H1 (cell line): ENCODE measurements around the gene SH3RF3. TPM values are rescaled to one million over a fixed set of nuclear protein-coding genes. Genes with fewer than 3 reads are reported as not detected.
A peak's percentile ranks its signal among the peaks of the same experiment; 100 is the strongest.

Experiments
- CTCF ChIA-PET: fragments of 300-600 bp; sonication (Branson Sonifier 250); formaldehyde crosslinking; loops from one replicate; lab custom pipeline; 2021; ENCODE audit not compliant: partially characterized antibody; lab: Charles Lee
- POLR2A ChIA-PET: fragments of 300-600 bp; sonication (Branson Sonifier 250); formaldehyde crosslinking; loops from one replicate; lab custom pipeline; 2021; ENCODE audit warnings: inconsistent platforms; ENCODE audit not compliant: partially characterized antibody; lab: Charles Lee
- DNase-seq, 2 experiments: peaks; one replicate each; pipeline versions ENCODE4 v3.0.0 to v3.0.0-alpha.2; 2010 to 2022; ENCODE audit warnings: low spot score in 2 of 2, low read depth in 1 of 2, mixed read lengths in 1 of 2
- FAIRE-seq: peaks from 2 replicates; lab custom pipeline; 2011; peaks lifted over from hg19 to GRCh38; lab: Jason Lieb, UNC
- H2AFZ ChIP-seq: 2 replicates; pipeline ENCODE4 v1.8.1; 2012; ENCODE audit warnings: low read length, inconsistent platforms
- H2AK5ac ChIP-seq: 2 replicates; pipeline ENCODE4 v1.6.1; 2013; ENCODE audit warnings: low read depth, low read length
- H2BK120ac ChIP-seq: replicated peaks from 2 replicates; pipeline ENCODE3; 2013; ENCODE audit warnings: low read depth, low read length, inconsistent platforms
- H2BK12ac ChIP-seq: 2 replicates; pipeline ENCODE4 v1.6.1; 2013; ENCODE audit warnings: low read depth, low read length
- H2BK15ac ChIP-seq: 2 replicates; pipeline ENCODE4 v1.6.1; 2013; ENCODE audit warnings: low read length
- H2BK20ac ChIP-seq: 2 replicates; pipeline ENCODE4 v1.6.1; 2013; ENCODE audit warnings: low read length
- H2BK5ac ChIP-seq: 2 replicates; pipeline ENCODE4 v1.6.1; 2013; ENCODE audit warnings: low read depth, low read length
- H3K14ac ChIP-seq: 2 replicates; pipeline ENCODE4 v1.6.1; 2013; ENCODE audit warnings: inconsistent platforms; ENCODE audit not compliant: insufficient read length
- H3K18ac ChIP-seq: 2 replicates; pipeline ENCODE4 v1.6.1; 2013; ENCODE audit warnings: low read length; ENCODE audit errors: extremely low read depth
- H3K23ac ChIP-seq: 2 replicates; pipeline ENCODE4 v1.6.1; 2013; ENCODE audit warnings: inconsistent platforms; ENCODE audit not compliant: insufficient read length
- H3K23me2 ChIP-seq: 2 replicates; pipeline ENCODE4 v1.6.1; 2013; ENCODE audit warnings: low read depth, low read length
- H3K27ac ChIP-seq: 2 replicates; pipeline ENCODE4 v1.6.1; 2011; ENCODE audit warnings: low read depth, low read length, inconsistent platforms
- H3K27me3 ChIP-seq, 4 experiments: replicated peaks in 1 of 4; 1 replicate in 1 of 4; 2 replicates in 3 of 4; pipeline versions ENCODE4 v1.6.1 to v1.8.1; 2011 to 2013; ENCODE audit warnings: low read length in 3 of 4, mild to moderate bottlenecking in 3 of 4, inconsistent platforms in 2 of 4, mixed read lengths in 2 of 4, moderate library complexity in 1 of 4; ENCODE audit not compliant: control insufficient read depth in 3 of 4, insufficient read depth in 3 of 4; ENCODE audit errors: extremely low read depth in 1 of 4
- H3K36me3 ChIP-seq, 4 experiments: 2 replicates each; pipeline versions ENCODE4 v1.6.1 to v1.8.1; 2011 to 2013; ENCODE audit warnings: mild to moderate bottlenecking in 4 of 4, low read length in 3 of 4, moderate library complexity in 2 of 4, control low read depth in 1 of 4, inconsistent platforms in 1 of 4; ENCODE audit not compliant: insufficient read depth in 4 of 4, control insufficient read depth in 2 of 4
- H3K4ac ChIP-seq: replicated peaks from 2 replicates; pipeline ENCODE3; 2013; ENCODE audit warnings: low read length, low read depth, mixed read lengths, inconsistent platforms; ENCODE audit not compliant: insufficient read length
- H3K4me1 ChIP-seq, 4 experiments: replicated peaks in 1 of 4; 1 replicate in 1 of 4; 2 replicates in 3 of 4; pipeline versions ENCODE4 v1.6.1 to v1.8.1; 2011 to 2013; ENCODE audit warnings: low read length in 3 of 4, inconsistent platforms in 2 of 4, mixed read lengths in 1 of 4; ENCODE audit not compliant: insufficient read depth in 4 of 4, control insufficient read depth in 3 of 4
- H3K4me2 ChIP-seq, 2 experiments: 2 replicates each; pipeline versions ENCODE4 v1.6.1 to v1.8.1; 2011 to 2013; ENCODE audit warnings: low read depth in 2 of 2, low read length in 2 of 2, control low read depth in 1 of 2, inconsistent platforms in 1 of 2, mild to moderate bottlenecking in 1 of 2; ENCODE audit not compliant: insufficient read depth in 1 of 2
- H3K4me3 ChIP-seq, 4 experiments: fragments of 200-600, 300-600 bp in 1 of 4; sonication (generic), shearing (Covaris generic), sonication (Bioruptor Twin) in 1 of 4; 2 replicates each; pipeline versions ENCODE4 v1.5.1 to v1.8.1; 2011 to 2016; ENCODE audit warnings: low read length in 4 of 4, low read depth in 3 of 4, control low read depth in 2 of 4, inconsistent platforms in 2 of 4, mild to moderate bottlenecking in 2 of 4, mixed read lengths in 1 of 4, moderate library complexity in 1 of 4; ENCODE audit not compliant: insufficient read depth in 2 of 4; ENCODE audit errors: extremely low read depth in 1 of 4
- H3K56ac ChIP-seq: replicated peaks from 2 replicates; pipeline ENCODE3; 2013; ENCODE audit warnings: low read depth, mild to moderate bottlenecking, mixed read lengths, low read length, inconsistent platforms; ENCODE audit not compliant: insufficient read length
- H3K79me1 ChIP-seq: 2 replicates; pipeline ENCODE4 v1.6.1; 2013; ENCODE audit warnings: low read depth, low read length, control low read depth
- H3K79me2 ChIP-seq, 2 experiments: 2 replicates each; pipeline versions ENCODE4 v1.6.1 to v1.8.1; 2012 to 2013; ENCODE audit warnings: low read length in 2 of 2, mild to moderate bottlenecking in 2 of 2, inconsistent platforms in 1 of 2; ENCODE audit not compliant: insufficient read depth in 2 of 2, control insufficient read depth in 1 of 2
- H3K9ac ChIP-seq, 4 experiments: replicated peaks in 1 of 4; 1 replicate in 1 of 4; 2 replicates in 3 of 4; pipeline versions ENCODE4 v1.6.1 to v1.8.1; 2011 to 2013; ENCODE audit warnings: low read depth in 3 of 4, low read length in 3 of 4, control low read depth in 2 of 4, mild to moderate bottlenecking in 2 of 4, moderate library complexity in 2 of 4, inconsistent platforms in 1 of 4; ENCODE audit errors: extremely low read depth in 1 of 4
- H3K9me3 ChIP-seq, 2 experiments: 2 replicates each; pipeline versions ENCODE4 v1.6.1 to v1.8.1; 2012 to 2013; ENCODE audit warnings: mild to moderate bottlenecking in 2 of 2, moderate library complexity in 2 of 2, control low read depth in 1 of 2, inconsistent platforms in 1 of 2, low read depth in 1 of 2, low read length in 1 of 2, mixed read lengths in 1 of 2; ENCODE audit not compliant: insufficient read depth in 2 of 2
- H4K20me1 ChIP-seq, 2 experiments: replicated peaks in 1 of 2; 2 replicates each; pipeline versions ENCODE3 to v1.8.1; 2011 to 2013; ENCODE audit warnings: inconsistent platforms in 2 of 2, low read length in 2 of 2, mild to moderate bottlenecking in 1 of 2; ENCODE audit not compliant: insufficient read depth in 2 of 2, control insufficient read depth in 1 of 2
- H4K5ac ChIP-seq: 2 replicates; pipeline ENCODE4 v1.6.1; 2013; ENCODE audit warnings: low read length, low read depth, mixed read lengths, inconsistent platforms; ENCODE audit not compliant: insufficient read length
- H4K8ac ChIP-seq: 2 replicates; pipeline ENCODE4 v1.8.0; 2013; ENCODE audit warnings: mild to moderate bottlenecking, moderate library complexity, low read length, inconsistent platforms; ENCODE audit not compliant: insufficient read depth; ENCODE audit errors: extremely low read depth
- H4K91ac ChIP-seq: replicated peaks from 2 replicates; pipeline ENCODE3; 2013; ENCODE audit warnings: low read length, mixed read lengths, inconsistent platforms; ENCODE audit not compliant: insufficient read length
- CTCF ChIP-seq, 3 experiments: IDR thresholded peaks; 1 replicate in 2 of 3; 2 replicates in 1 of 3; pipeline versions ENCODE4 v1.5.1 to v1.6.1; 2011; ENCODE audit warnings: low read length in 3 of 3, mild to moderate bottlenecking in 3 of 3, inconsistent platforms in 2 of 3, low read depth in 1 of 3, moderate library complexity in 1 of 3; ENCODE audit not compliant: insufficient read depth in 1 of 3; ENCODE audit errors: control extremely low read depth in 1 of 3
- PHF8 ChIP-seq: fragments of 200-600 bp; sonication (generic); conservative IDR thresholded peaks from 2 replicates; pipeline ENCODE4 v1.7.1; 2012; ENCODE audit warnings: low read depth, mild to moderate bottlenecking, inconsistent platforms, low read length, moderate library complexity
- RAD21 ChIP-seq, 2 experiments: IDR thresholded peaks in 1 of 2; conservative IDR thresholded peaks in 1 of 2; 2 replicates each; pipeline ENCODE4 v1.6.1; 2011; ENCODE audit warnings: low read depth in 2 of 2, low read length in 2 of 2, improper control_type of control experiment in 1 of 2, inconsistent platforms in 1 of 2, mild to moderate bottlenecking in 1 of 2, moderate library complexity in 1 of 2
- SP1 ChIP-seq: IDR thresholded peaks from 2 replicates; pipeline ENCODE4 v1.6.1; 2011; ENCODE audit warnings: low read depth, low read length
- TCF12 ChIP-seq: IDR thresholded peaks from 2 replicates; pipeline ENCODE4 v1.6.1; 2011; ENCODE audit warnings: low read depth, mild to moderate bottlenecking, low read length
- WGBS, 2 experiments: shearing (Covaris generic) in 1 of 2; methylation state at CpG; one replicate each; pipeline versions ENCODE4 v1.1.6 to v1.1.7; 2013 to 2015; ENCODE audit warnings: low lambda C conversion rate in 2 of 2, mixed read lengths in 2 of 2, inconsistent platforms in 1 of 2, low coverage in 1 of 2, missing lambda C conversion rate in 1 of 2; ENCODE audit not compliant: insufficient replicate concordance in 2 of 2, insufficient coverage in 1 of 2, insufficient read length in 1 of 2; ENCODE audit errors: extremely low coverage in 1 of 2, missing lambda C conversion rate in 1 of 2; 5-methylcytosine and 5-hydroxymethylcytosine counted together
- polyA plus RNA-seq, 7 experiments: library from polyadenylated mRNA; depleted of rRNA in 3 of 7; stranded (reverse) in 5 of 7; unstranded in 2 of 7; fragments of >200 nt in 5 of 7; fragments of 200-250 nt in 2 of 7; gene quantifications; 1 replicate in 5 of 7; 2 replicates in 1 of 7; 4 replicates in 1 of 7; pipeline versions ENCODE4 v1.2.1 to v1.2.3, GENCODE V29; 2011 to 2013; ENCODE audit warnings: missing spikeins in 2 of 7, mixed read lengths in 2 of 7
- total RNA-seq: library from RNA; stranded (reverse); fragmentation: NEBNext Ultra II Directional; extraction: Animal tissue kit (Norgen Biotek cat#: 25700); gene quantifications from 2 replicates; pipeline ENCODE4 v1.2.1, GENCODE V29; 2021

SH3RF3 gene
- total and polyA plus RNA-seq, 2 of the 8 experiments (the other 6 are each of a cell fraction or from before 2014, with no cell fraction given), result 0.11 to 0.65 TPM

DNA sequence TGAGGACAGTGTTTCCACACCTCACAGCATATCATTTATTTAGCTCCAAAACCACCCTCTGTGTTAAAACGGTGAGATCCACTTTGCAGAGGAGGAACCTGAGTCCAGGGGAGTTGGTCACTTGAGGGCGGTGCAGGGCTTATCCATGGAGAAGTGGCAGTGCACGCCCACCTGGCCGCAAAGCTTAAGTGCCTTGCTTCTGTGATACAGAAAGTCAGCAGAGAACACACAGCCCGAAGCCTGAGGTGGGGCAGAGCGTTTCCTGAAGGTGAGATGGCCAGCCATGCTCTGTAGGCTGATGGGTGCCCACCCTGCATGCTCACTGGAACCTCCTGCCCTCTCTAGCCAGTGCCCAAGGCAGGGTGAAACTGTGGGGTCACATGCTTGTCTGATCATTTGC is 87.3 kb downstream of the SH3RF3 start:
- no peaks in the 10 kb centered on the region for H4K20me1 ChIP-seq
- no peak overlapping the region for H3K9ac ChIP-seq
- no peak overlapping the region for H4K91ac ChIP-seq
- no peak overlapping the region for H2BK120ac ChIP-seq
- H3K9me3 ChIP-seq, result no peaks in the 10 kb centered on the region
- H2BK20ac ChIP-seq, result no peak overlapping the region
- no peak overlapping the region for H3K14ac ChIP-seq
- no peaks in the 10 kb centered on the region; a peak in 1 of 7 replicates for H3K4me1 ChIP-seq
- H3K4me3 ChIP-seq, result no peak overlapping the region
- no peaks in the 10 kb centered on the region for H3K79me2 ChIP-seq
- H3K79me1 ChIP-seq, result no peaks in the 10 kb centered on the region
- no peaks in the 10 kb centered on the region for H3K23me2 ChIP-seq
- DNase-seq, result no peak
- no peak overlapping the region for H4K5ac ChIP-seq
- no peak overlapping the region for H3K18ac ChIP-seq
- no peaks in the 10 kb centered on the region for H3K36me3 ChIP-seq
- no peaks in the 10 kb centered on the region; a peak in 1 of 7 replicates for H3K27me3 ChIP-seq
- FAIRE-seq, result no peak
- no peak overlapping the region for H2AK5ac ChIP-seq
- no peak overlapping the region for H2BK5ac ChIP-seq
- no peak overlapping the region for H3K56ac ChIP-seq
- CTCF ChIA-PET, result interaction anchor here (0.7 to 2.0 kb wide), 14 partner anchors 8 to 294 kb away, joined by 3 to 10 read pairs (median 4); no protein-coding TSS in a partner anchor
- H3K4ac ChIP-seq, result no peak overlapping the region
- peak overlapping the region; percentile 71 for H4K8ac ChIP-seq
- H3K27ac ChIP-seq, result no peak overlapping the region
- POLR2A ChIA-PET, result no interaction called here
- no peak overlapping the region for H2AFZ ChIP-seq
- WGBS, 2 experiments, result 74% methylated on average over 6 of the region's 6 CpGs; no CpG with 5 or more reads in 1 of the 2 experiments
- H2BK12ac ChIP-seq, result no peak overlapping the region
- H2BK15ac ChIP-seq, result no peak overlapping the region
- H3K4me2 ChIP-seq, result no peak overlapping the region
- no peak for TF ChIP-seq SP1
- no peak for TF ChIP-seq PHF8
- TF ChIP-seq RAD21 (IDR thresholded peaks at IDR 0.05 in 1 of 2, conservative IDR thresholded peaks at IDR 0.05 in 1 of 2; ENCODE audit: low read depth in 2 of 2, low read length in 2 of 2), result peak; percentile 36 to 55
- TF ChIP-seq TCF12, result no peak
- TF ChIP-seq CTCF (IDR thresholded peaks at IDR 0.05; ENCODE audit: control extremely low read depth in 1 of 3, insufficient read depth in 1 of 3, low read depth in 1 of 3, low read length in 3 of 3), result peak in 2 of 3 experiments; percentile 21 to 25; a peak in 3 of 4 replicates
- H3K23ac ChIP-seq, result no peak overlapping the region
